SU-DHL-6 (cell line): Measurements from ENCODE around the gene ZNF281.

ENCODE experiments used
- H2AFZ ChIP-seq: fragments of 200-600 bp; sonication (generic); 2 replicates; pipeline ENCODE4 v1.6.1; 2014; ENCODE audit warnings: low read depth, mild to moderate bottlenecking, moderate library complexity, mixed read lengths, antibody characterized with exemption, low read length; ENCODE audit not compliant: severe bottlenecking
- H3F3A ChIP-seq: fragments of 200-600 bp; shearing (Covaris generic); 2 replicates; pipeline ENCODE4 v1.6.0; 2016; ENCODE audit warnings: antibody characterized with exemption, mild to moderate bottlenecking; ENCODE audit not compliant: insufficient read depth
- H3K27ac ChIP-seq: fragments of 200-600 bp; sonication (generic); 2 replicates; pipeline ENCODE4 v1.5.1; 2016; ENCODE audit warnings: low read depth, mild to moderate bottlenecking, low read length, moderate library complexity, mixed read lengths
- H3K27me3 ChIP-seq: fragments of 200-600 bp; sonication (generic), shearing (Covaris generic); 2 replicates; pipeline ENCODE4 v1.6.0; 2014; ENCODE audit warnings: mild to moderate bottlenecking, low read length
- H3K36me3 ChIP-seq: fragments of 200-600 bp; sonication (generic); 2 replicates; pipeline ENCODE4 v1.6.1; 2014; ENCODE audit warnings: mild to moderate bottlenecking, low read length, mixed read lengths
- H3K4me2 ChIP-seq: fragments of 300-600, 200-600 bp; shearing (Covaris generic), sonication (generic); 2 replicates; pipeline ENCODE4 v1.6.0; 2014; ENCODE audit warnings: low read length, low read depth, mild to moderate bottlenecking; ENCODE audit not compliant: poor library complexity, severe bottlenecking
- H3K4me3 ChIP-seq: fragments of 200-600 bp; sonication (generic); 2 replicates; pipeline ENCODE4 v1.5.1; 2014; ENCODE audit warnings: antibody characterized with exemption, low read length, mild to moderate bottlenecking, mixed read lengths; ENCODE audit not compliant: insufficient read depth, poor library complexity, severe bottlenecking
- H3K79me2 ChIP-seq: fragments of 200-600 bp; sonication (generic); 2 replicates; pipeline ENCODE4 v1.6.1; 2014; ENCODE audit warnings: mild to moderate bottlenecking, low read length, moderate library complexity; ENCODE audit not compliant: insufficient read depth
- H3K9ac ChIP-seq: fragments of 200-600 bp; sonication (generic); 2 replicates; pipeline ENCODE4 v1.7.0; 2014; ENCODE audit warnings: mild to moderate bottlenecking, low read length
- H3K9me2 ChIP-seq: fragments of 200-600 bp; sonication (generic); replicated peaks from 2 replicates; pipeline ENCODE4 v1.6.1; 2014; ENCODE audit warnings: low read length; ENCODE audit not compliant: insufficient read depth
- H3K9me3 ChIP-seq: fragments of 200-600 bp; sonication (generic); 2 replicates; pipeline ENCODE4 v1.6.1; 2014; ENCODE audit warnings: low read length, mixed read lengths; ENCODE audit not compliant: insufficient read depth
- H4K20me1 ChIP-seq: fragments of 200-600 bp; sonication (generic); 2 replicates; pipeline ENCODE4 v1.6.1; 2014; ENCODE audit warnings: low read depth, mild to moderate bottlenecking, antibody characterized with exemption, low read length, moderate library complexity, mixed read lengths
- EZH2phosphoT487 ChIP-seq: fragments of 200-600 bp; sonication (generic), shearing (Covaris generic); conservative IDR thresholded peaks from 2 replicates; pipeline ENCODE4 v1.6.1; 2018; ENCODE audit warnings: mild to moderate bottlenecking, antibody characterized with exemption, low read length, moderate library complexity, mixed read lengths
- TF ChIP-seq, protein P1 (sequence below): fragments of 200-600 bp; sonication (generic); IDR thresholded peaks from one replicate; pipeline ENCODE4 v1.5.1; 2017; ENCODE audit warnings: antibody characterized with exemption, mild to moderate bottlenecking, low read length, moderate library complexity; ENCODE audit not compliant: insufficient read depth, poor library complexity, severe bottlenecking

The ZNF281 gene

DNA sequence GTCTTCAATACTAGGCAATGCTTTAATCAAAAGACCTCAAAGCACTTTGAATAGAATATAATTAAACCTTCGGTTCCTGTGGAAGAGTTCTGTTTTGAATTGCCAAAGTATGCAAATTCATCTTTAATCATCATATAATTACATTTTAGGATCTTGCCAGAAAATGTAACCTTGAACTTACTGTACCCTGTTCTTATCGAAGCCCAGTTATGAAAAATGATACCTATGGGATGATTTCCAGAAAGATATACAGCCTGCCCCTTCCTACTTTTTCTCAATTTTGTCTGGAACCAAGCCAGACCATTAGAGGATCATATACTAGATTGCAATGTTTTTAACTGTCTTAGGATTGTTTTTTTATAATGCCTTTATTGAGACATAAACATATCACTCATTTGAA, 34.0 kb upstream of the ZNF281 start:
- H3K79me2 ChIP-seq: no peaks in the 10 kb centered on the region
- no peaks in the 10 kb centered on the region for H3K9me2 ChIP-seq
- H4K20me1 ChIP-seq: no peaks in the 10 kb centered on the region
- H2AFZ ChIP-seq: no peak overlapping the region
- no peaks in the 10 kb centered on the region for H3F3A ChIP-seq
- H3K27ac ChIP-seq: no peak overlapping the region
- no peaks in the 10 kb centered on the region for H3K27me3 ChIP-seq
- H3K36me3 ChIP-seq: no peaks in the 10 kb centered on the region
- no peaks in the 10 kb centered on the region for H3K9me3 ChIP-seq
- TF ChIP-seq, protein P1, sequence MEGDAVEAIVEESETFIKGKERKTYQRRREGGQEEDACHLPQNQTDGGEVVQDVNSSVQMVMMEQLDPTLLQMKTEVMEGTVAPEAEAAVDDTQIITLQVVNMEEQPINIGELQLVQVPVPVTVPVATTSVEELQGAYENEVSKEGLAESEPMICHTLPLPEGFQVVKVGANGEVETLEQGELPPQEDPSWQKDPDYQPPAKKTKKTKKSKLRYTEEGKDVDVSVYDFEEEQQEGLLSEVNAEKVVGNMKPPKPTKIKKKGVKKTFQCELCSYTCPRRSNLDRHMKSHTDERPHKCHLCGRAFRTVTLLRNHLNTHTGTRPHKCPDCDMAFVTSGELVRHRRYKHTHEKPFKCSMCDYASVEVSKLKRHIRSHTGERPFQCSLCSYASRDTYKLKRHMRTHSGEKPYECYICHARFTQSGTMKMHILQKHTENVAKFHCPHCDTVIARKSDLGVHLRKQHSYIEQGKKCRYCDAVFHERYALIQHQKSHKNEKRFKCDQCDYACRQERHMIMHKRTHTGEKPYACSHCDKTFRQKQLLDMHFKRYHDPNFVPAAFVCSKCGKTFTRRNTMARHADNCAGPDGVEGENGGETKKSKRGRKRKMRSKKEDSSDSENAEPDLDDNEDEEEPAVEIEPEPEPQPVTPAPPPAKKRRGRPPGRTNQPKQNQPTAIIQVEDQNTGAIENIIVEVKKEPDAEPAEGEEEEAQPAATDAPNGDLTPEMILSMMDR: no peak
- no peak for TF ChIP-seq EZH2phosphoT487
- H3K4me3 ChIP-seq: no peak overlapping the region
- H3K4me2 ChIP-seq: no peak overlapping the region
- no peak overlapping the region for H3K9ac ChIP-seq

DNA sequence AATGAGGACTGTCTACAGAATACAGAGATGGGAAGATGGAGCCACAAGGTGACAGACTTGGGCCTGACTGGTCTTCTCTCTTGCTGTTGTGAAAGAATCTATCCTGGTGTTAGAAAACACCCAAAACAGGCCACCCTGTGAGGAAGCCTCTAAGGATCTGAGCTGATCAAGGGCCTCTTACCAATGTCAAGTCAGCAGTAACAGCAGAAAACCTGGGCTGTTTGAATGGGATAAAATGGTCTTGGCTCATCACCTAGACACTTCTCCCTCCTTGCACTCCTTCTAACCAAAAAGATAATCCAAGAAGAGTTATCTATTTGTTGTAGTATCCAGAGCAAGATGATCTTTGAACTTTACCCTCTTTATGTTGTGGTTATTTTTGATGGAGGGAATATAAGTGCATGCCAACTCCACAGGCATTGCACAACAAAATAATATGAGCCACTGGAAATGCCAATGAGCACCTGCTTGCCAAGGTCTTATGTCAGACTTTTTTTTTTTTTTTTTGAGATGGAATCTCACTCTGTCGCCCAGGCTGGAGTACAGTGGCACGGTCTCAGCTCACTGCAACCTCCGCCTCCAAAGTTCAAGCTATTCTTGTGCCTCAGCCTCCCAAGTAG, 32.8 kb upstream of the ZNF281 start:
- H3K79me2 ChIP-seq: no peaks in the 10 kb centered on the region
- no peaks in the 10 kb centered on the region for H3K36me3 ChIP-seq
- no peaks in the 10 kb centered on the region for H3K27me3 ChIP-seq
- H3K27ac ChIP-seq: no peak overlapping the region
- no peak overlapping the region for H3K4me2 ChIP-seq
- no peaks in the 10 kb centered on the region for H3F3A ChIP-seq
- no peaks in the 10 kb centered on the region for H3K9me2 ChIP-seq
- no peak for TF ChIP-seq EZH2phosphoT487
- TF ChIP-seq, protein P1: no peak
- H3K9me3 ChIP-seq: no peaks in the 10 kb centered on the region
- H2AFZ ChIP-seq: no peak overlapping the region
- no peaks in the 10 kb centered on the region for H4K20me1 ChIP-seq
- no peak overlapping the region for H3K9ac ChIP-seq
- H3K4me3 ChIP-seq: no peak overlapping the region

DNA sequence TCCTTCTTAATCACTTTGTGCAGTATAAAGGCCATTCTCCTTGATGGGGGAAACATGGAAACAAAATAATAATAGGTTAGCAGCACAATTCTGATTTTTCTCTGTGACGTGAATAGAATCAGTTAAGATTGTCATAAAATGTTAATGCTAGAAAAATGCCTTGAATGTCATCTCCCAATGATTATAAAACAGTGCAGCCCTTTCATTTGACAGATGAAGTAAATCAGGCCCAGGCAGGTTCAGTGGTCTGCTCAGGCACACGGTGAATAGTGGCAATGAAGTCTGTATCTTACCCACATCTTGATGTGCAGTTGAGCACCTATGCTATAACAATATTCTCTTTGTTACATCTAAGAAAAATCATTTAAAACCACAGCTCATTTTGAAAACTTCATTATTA, 32.2 kb upstream of the ZNF281 start:
- Histone ChIP-seq H3K36me3 (no peaks in the 10 kb centered on the region), H3K9ac (no peak overlapping the region)

More for the DNA sequence above, 32.2 kb upstream of the ZNF281 start:
- no peak overlapping the region for H3K4me3 ChIP-seq
- H3K9me3 ChIP-seq: no peaks in the 10 kb centered on the region
- H3F3A ChIP-seq: no peaks in the 10 kb centered on the region
- H3K79me2 ChIP-seq: no peaks in the 10 kb centered on the region
- no peaks in the 10 kb centered on the region for H3K9me2 ChIP-seq
- no peak overlapping the region for H3K4me2 ChIP-seq
- TF ChIP-seq EZH2phosphoT487: no peak
- TF ChIP-seq, protein P1: no peak
- H3K27ac ChIP-seq: no peak overlapping the region
- H4K20me1 ChIP-seq: no peaks in the 10 kb centered on the region
- H2AFZ ChIP-seq: no peak overlapping the region
- no peaks in the 10 kb centered on the region for H3K27me3 ChIP-seq
